WTC11 (cell line): ENCODE data around the gene MTHFD2. TPM values are rescaled to one million over a fixed set of nuclear protein-coding genes. Genes with fewer than 3 reads are reported as not detected.

Experiments
- ARID4B ChIP-seq: sonication (generic); formaldehyde crosslinking; IDR thresholded peaks from 2 replicates; pipeline ENCODE4 v1.8.0; 2023; ENCODE audit warnings: missing genetic modification reagents, mild to moderate bottlenecking, borderline replicate concordance
- ATF2 ChIP-seq: sonication (generic); formaldehyde crosslinking; IDR thresholded peaks from 2 replicates; pipeline ENCODE4 v1.8.1; 2022; ENCODE audit warnings: low read depth, missing genetic modification reagents, borderline replicate concordance
- CTCF ChIP-seq: fragments of 200-600 bp; IDR thresholded peaks from 2 replicates; pipeline ENCODE4 v1.8.0; 2022; ENCODE audit warnings: antibody characterized with exemption
- GRHL2 ChIP-seq: fragments of 250-450 bp; sonication (Bioruptor Pico); IDR thresholded peaks from 2 replicates; pipeline ENCODE4 v1.8.0; 2022; ENCODE audit warnings: mild to moderate bottlenecking, moderate library complexity; ENCODE audit not compliant: insufficient replicate concordance, severe bottlenecking
- HMGA2 ChIP-seq: fragments of 250-450 bp; sonication (Bioruptor Pico); IDR thresholded peaks from 2 replicates; pipeline ENCODE4 v1.4.0; 2021; ENCODE audit warnings: mild to moderate bottlenecking, moderate library complexity
- NFATC4 ChIP-seq: fragments of 250-450 bp; sonication (Bioruptor Pico); IDR thresholded peaks from 2 replicates; pipeline ENCODE4 v1.9.0; 2021; ENCODE audit warnings: mild to moderate bottlenecking
- NFYB ChIP-seq: sonication (generic); formaldehyde crosslinking; conservative IDR thresholded peaks from 2 replicates; pipeline ENCODE4 v1.8.0; 2022; ENCODE audit warnings: low read depth, missing genetic modification reagents
- PREB ChIP-seq: sonication (generic); formaldehyde crosslinking; IDR thresholded peaks from 2 replicates; pipeline ENCODE4 v1.8.1; 2022; ENCODE audit warnings: mild to moderate bottlenecking, missing genetic modification reagents, moderate library complexity, borderline replicate concordance
- PRRX2 ChIP-seq: fragments of 250-450 bp; sonication (Bioruptor Pico); IDR thresholded peaks from 2 replicates; pipeline ENCODE4 v1.8.0; 2021; ENCODE audit warnings: mild to moderate bottlenecking
- RELA ChIP-seq: sonication (generic); formaldehyde crosslinking; IDR thresholded peaks from 2 replicates; pipeline ENCODE4 v1.8.1; 2022; ENCODE audit warnings: missing genetic modification reagents, mild to moderate bottlenecking, borderline replicate concordance
- SMAD4 ChIP-seq: sonication (generic); formaldehyde crosslinking; IDR thresholded peaks from 2 replicates; pipeline ENCODE4 v1.8.0; 2022; ENCODE audit warnings: mild to moderate bottlenecking, missing genetic modification reagents
- TEAD4 ChIP-seq: sonication (generic); formaldehyde crosslinking; IDR thresholded peaks from 2 replicates; pipeline ENCODE4 v1.8.0; 2022; ENCODE audit warnings: mild to moderate bottlenecking, missing genetic modification reagents
- TP53 ChIP-seq: sonication (generic); formaldehyde crosslinking; IDR thresholded peaks from 2 replicates; pipeline ENCODE4 v1.8.1; 2023; ENCODE audit warnings: mild to moderate bottlenecking, missing genetic modification reagents
- USF2 ChIP-seq: sonication (generic); formaldehyde crosslinking; IDR thresholded peaks from 2 replicates; pipeline ENCODE4 v1.8.1; 2023; ENCODE audit warnings: mild to moderate bottlenecking, missing genetic modification reagents, moderate library complexity
- ZNF512 ChIP-seq: sonication (generic); formaldehyde crosslinking; IDR thresholded peaks from 2 replicates; pipeline ENCODE4 v1.8.1; 2022; ENCODE audit warnings: missing genetic modification reagents, borderline replicate concordance
- total RNA-seq: library from RNA; stranded (reverse); gene quantifications from 3 replicates; pipeline ENCODE4 v1.2.3, GENCODE V29; 2021

The MTHFD2 gene
- total RNA-seq, 1 experiment from 2014 or later, result 251 TPM

- TF ChIP-seq ATF2 (CRISPR knock-in tag) (0 out of 2 replicates have a peak, but pooled peaks have one; percentile 11), TEAD4 (CRISPR knock-in tag) (peak; percentile 85), HMGA2 (CRISPR knock-in tag) (no peak), USF2 (peak; percentile 56), PRRX2 (peak; percentile 72), NFYB (CRISPR knock-in tag) (peak; percentile 91), TP53 (peak; percentile 91), ARID4B (peak; percentile 98), SMAD4 (CRISPR knock-in tag) (peak; percentile 77), GRHL2 (CRISPR knock-in tag) (no peak), NFATC4 (CRISPR knock-in tag) (peak; percentile 69), CTCF (peak; percentile 80), ZNF512 (CRISPR knock-in tag) (no peak), RELA (peak; percentile 80), PREB (CRISPR knock-in tag) (peak; percentile 82; the same call in 1 of the 2 replicates)
These were observed at the start of gene MTHFD2 (continued) for GRCh38 chr2:74198461-74199274.
